GM19099 (cell line): Measurements from ENCODE around the gene PPA1.

Source experiments
- POLR2A ChIP-seq: IDR thresholded peaks from 3 replicates; pipeline ENCODE4 v1.6.1; 2011; ENCODE audit warnings: low read depth; ENCODE audit not compliant: insufficient read length; ENCODE audit errors: extremely low read depth

The PPA1 gene

DNA sequence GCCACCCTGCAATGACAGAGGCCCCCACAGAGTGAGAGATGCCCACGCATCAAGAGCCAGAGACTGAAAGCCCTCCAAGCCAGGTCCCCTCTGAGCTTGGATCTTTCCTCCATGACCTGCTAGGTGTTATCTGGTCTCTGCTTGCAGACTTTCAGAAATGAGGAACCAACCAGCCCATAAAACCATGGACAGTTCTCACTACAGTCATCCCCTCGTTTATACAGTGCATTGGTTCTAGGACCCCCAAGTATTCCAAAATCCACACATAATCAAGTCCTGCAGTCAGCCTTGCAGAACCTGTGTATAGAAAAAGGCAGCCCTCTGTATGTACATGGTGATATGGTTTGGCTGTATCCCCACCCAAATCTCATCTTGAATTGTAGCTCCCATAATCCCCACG is 27.5 kb upstream of the PPA1 start:
- TF ChIP-seq POLR2A, result no peak

DNA sequence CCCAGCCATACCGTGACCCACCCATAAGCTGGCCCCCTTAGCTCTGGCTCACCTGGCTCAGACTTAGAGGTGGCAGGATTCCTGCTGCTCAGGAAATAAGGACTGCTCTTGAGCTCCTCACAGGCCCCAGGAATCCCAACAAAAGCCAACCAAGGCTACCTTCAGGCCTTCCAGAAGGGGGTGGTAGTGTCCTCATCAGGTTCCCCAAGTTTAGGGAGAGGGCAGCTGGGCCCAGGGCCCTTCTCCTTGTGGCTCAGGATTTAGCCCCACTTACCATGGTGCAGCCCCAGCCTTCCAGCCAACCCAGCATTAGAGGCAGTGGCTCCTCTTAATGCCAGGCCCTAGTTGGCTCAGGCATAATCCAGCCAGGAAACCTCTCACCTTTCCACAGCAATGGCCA is 27.0 kb upstream of the PPA1 start:
- TF ChIP-seq POLR2A, result no peak

DNA sequence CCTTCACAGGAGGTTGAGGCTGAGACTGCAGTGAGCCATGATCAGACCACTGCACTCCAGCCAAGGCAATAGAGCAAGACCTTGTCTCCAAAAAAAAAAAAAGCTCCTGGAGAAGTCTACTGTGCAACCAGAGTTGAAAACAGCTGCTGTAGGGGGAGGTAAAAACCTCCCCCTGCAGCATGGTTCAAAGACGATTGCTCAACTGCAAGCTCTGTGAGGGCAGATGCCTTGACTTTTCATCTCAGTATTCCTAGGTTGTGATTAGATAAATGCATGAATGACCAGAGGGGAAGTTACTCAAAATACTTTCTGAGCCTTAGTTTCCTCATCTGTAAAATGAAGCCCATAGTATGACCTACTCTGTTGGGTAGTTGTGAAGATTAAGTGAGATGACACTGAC is 25.0 kb upstream of the PPA1 start:
- no peak for TF ChIP-seq POLR2A

DNA sequence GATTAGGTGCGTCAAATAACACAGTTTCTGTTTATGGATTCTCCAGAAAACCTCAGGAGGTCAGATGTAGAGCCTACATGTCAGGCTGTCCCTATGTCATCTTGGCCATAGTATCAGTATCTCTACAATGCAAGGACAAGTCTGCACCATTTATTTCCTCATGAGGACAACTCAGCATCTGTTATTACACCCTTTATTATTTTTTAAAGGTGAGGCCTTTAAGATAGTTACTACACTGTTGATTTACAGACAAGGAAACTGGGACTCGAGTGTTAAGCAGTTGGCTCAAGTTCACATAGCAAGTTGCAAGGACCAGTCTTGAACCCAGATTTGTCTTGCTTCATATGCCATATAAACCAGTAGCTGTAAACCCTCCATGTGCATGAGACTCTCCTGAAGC is 23.2 kb upstream of the PPA1 start:
- TF ChIP-seq POLR2A, result no peak

DNA sequence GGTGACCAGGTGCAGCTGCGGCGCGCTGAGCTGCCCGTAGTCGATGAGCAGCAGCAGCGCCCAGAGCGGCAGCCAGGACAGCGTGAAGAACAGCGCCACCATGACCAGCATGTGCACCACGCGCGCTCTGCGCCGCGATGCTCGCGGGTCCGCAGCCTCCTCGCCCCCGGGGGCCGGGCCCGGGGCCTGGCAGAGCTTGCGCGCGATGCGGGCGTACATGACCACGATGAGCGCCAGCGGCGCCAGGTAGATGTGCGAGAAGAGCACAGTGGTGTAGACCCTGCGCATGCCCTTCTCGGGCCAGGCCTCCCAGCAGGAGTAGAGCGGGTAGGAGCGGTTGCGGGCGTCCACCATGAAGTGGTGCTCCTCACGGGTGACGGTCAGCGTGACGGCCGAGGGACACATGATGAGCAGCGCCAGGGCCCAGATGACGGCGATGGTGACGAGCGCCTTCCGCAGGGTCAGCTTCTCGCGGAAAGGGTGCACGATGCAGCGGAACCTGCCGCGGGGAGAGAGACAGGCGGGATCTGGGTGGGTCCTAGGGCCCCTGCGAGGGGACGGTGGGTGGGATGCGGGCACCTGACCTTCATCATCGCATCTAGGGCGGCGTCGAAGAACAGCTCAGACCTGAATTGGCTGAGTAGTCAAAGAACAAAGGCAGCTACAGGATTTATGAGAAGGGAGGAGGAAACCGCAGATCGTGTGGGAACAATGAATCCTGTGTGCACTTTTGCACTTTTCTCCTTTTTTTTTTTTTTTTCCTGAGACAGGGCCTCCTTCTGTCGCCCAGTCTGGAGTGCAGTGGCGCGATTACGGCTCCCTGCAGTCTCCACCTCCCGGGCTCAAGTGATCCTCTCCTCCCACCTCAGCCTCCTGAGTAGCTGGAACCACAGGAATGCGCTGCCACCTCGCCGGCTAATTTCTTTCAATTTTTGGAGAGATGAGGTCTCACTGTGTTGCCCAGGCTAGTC is 22.4 kb upstream of the PPA1 start:
- no peak for TF ChIP-seq POLR2A

DNA sequence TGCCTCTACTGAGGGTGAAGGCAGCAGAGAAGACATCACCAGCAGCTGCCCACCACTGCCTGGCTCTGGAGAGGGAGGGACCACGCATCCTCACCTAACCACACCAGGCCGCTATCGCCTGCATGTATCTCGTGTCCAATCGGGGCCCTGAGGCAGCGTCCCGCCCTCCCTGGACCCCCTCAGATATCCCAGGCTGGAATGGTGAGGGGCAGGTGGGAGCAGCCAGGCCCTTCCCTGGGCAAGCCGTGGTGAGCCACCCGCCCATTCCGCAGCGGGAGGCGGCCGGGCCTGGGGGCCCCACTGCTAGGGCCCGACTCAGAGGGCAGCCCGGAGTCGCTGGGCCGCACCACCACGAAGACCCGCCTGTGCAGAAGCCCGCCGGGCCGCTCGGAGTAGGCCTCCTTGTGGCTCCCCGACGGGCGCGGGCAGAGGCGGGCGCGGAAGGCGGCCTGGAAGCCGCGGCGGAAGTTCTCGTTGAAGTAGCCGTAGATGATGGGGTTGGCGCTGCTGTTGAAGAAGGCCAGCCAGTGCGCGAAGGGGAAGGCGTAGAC is 21.6 kb upstream of the PPA1 start:
- no peak for TF ChIP-seq POLR2A

DNA sequence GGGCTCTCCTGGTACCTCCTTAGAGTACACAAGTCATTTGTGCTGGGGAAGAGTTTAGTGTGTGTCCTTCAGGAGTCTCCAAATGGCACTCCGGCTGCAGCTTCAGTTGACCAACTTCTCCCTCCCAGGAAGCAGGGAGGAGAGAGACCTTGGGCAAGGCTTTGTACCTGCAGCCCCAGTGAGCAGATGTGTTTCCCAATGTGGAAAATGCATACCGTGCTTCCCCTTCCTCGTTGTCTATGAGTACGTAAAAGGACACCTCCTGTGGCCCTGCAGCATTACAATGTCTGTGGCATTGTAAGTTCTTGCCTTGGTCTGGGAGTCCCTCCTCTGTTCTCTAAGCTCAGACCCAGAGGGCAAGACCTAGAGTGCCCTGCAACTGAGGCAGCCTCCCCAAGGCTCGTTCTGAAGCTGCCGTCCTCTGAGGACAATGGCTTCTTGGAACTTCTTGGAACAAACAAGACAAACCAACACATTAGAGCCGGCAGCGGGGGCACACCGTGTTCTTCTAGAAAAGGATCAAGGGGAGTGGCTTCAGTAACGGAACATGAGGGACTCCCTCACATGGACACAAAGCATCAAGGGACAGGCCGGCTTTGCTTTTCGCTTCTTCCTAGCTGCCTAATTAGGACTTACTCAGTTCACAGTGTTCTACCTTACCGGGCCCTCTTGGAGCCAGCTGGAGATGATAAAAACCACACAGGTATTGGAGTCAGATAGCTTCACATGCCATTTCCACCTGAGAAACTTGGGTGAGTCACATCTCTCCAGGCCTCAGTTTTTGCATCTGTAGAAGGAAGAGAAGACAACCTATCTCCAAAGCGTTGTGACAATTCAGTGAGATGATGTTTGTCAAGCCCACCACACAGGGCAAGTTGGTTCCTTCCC is 20.9 kb upstream of the PPA1 start:
- no peak for TF ChIP-seq POLR2A

DNA sequence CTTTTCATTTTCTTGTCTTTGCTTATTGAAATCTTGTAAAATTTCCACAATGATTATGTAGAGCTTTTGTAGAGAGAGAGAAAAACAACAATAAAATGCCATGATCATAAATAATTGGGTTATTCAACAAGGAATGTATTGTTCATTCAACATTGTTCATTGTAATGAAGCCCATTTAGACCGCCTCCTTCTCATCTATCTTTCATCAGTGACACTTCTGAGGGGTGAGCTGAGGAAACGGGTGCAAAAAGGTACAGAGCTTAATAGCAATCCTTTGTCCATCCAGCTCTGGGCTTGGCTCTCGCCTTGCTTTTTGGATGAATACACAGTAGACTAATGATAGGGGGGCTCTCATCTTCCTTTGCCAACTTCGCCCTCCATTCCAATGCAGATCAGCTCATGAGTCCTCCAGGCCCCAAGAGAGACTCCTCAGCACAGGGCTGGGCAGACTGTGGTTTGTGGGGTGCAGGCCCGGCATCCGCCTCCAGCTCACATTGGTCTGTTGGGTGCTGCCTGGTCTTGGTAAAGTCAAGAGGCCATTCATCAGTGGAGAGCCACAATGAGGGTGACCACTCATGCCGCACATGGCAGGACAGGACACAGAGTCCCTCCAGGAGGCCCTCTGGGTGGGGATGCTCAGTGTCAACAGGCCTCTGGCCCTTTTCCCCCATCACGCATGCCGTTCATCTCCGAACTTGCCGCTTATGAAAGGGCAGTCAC is 17.9 kb upstream of the PPA1 start:
- no peak for TF ChIP-seq POLR2A

DNA sequence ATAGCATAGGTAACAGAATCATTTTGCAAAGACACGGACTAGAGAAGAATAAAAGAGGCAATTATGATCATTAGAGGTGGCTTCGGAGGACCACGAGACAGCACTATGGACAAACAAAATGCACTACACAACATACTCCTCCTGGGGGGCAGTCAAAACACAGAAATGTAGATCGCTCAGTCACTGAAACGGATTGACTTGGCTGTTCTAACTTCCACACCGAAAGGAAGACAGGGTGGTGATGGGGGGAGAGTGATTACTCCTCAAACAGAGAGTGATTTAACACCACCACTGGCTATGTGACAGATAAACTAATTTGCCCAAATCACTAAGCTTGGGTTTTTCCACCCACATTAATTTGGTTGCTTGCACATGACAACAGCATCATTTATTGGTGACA is 14.1 kb upstream of the PPA1 start:
- no peak for TF ChIP-seq POLR2A

DNA sequence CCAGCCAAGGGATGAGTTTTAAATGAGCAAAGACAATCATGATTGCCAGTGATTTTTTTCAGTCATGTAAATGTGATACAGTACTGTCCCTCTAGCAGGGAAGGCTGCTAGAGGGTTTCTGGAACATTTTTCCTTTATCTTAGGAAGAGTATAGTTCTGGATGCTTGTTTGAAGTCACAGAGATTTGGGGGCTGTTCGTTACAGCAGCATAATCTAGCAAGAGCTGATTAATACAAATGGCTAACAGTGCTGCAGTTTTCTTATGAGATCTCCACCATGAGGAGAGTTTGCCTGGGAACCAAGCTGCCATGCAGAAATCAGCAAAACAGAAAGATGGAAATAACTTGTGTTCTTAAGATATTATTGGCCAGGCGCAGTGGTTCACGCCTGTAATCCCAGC is 7.9 kb upstream of the PPA1 start:
- no peak for TF ChIP-seq POLR2A

DNA sequence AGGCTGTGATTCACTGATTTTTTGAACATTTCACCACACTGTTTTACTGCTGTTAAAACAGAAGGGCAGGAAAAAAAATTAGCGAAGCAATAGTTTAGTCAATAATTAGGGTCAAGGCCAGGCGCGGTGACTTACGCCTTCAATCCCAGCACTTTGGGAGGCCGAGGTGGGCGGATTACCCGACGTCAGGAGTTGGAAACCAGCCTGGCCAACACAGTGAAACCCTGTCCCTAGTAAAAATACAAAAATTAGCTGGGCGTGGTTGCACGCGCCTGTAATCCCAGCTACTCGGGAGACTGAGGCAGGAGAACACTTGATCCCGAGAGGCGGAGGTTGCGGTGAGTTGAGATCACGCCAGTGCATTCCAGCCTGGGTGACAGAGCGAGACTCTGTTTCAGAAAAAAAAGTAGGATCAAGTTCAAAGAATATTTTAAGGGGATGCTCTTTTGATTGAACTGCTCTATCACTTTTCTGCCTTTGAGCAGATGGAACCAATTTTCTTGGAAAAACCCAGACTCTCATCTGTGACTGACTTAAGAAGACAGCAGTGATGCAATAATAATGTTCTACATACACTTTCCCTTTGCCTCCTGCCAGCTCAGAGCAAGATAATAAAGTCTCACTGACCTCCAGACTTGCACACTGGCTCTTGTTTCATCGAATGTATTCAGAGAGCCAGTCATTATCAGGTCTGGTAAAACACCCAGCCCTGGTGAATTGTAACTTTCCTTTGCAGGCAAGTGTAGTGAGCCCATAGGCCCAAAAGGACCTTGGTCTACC is 1.6 kb upstream of the PPA1 start:
- TF ChIP-seq POLR2A, result no peak

DNA sequence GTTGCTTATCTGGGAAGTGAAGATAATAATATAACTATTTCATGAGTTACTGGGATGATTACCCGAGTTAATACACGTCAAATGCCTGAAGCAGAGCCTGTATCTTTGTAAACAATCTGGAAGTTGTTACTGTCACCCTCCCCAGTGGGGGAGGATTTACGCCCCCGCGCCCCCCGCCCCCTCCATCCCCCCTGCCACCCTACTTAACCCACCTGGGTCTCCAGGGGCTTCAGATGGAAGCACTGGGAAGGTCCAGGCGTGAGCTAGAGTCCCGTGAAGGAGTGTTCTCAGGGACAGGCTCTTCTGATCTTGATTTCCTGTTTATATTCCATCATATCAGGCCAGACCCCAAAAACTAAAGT is 691 bp upstream of the PPA1 start:
- no peak for TF ChIP-seq POLR2A

DNA sequence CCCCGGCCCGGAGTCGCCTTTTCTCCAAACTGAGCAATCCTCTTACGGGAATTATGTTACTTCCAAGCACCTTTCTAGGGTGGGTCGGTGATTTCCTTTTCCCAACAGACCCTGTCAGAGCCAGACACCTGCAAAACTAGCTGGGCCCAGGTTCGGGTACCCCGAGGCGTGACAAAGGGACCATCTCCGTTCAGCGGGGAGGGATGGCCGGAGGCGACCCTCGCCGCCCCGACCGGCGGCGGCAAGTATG is 445 bp downstream of the PPA1 start:
- TF ChIP-seq POLR2A, result no peak

DNA sequence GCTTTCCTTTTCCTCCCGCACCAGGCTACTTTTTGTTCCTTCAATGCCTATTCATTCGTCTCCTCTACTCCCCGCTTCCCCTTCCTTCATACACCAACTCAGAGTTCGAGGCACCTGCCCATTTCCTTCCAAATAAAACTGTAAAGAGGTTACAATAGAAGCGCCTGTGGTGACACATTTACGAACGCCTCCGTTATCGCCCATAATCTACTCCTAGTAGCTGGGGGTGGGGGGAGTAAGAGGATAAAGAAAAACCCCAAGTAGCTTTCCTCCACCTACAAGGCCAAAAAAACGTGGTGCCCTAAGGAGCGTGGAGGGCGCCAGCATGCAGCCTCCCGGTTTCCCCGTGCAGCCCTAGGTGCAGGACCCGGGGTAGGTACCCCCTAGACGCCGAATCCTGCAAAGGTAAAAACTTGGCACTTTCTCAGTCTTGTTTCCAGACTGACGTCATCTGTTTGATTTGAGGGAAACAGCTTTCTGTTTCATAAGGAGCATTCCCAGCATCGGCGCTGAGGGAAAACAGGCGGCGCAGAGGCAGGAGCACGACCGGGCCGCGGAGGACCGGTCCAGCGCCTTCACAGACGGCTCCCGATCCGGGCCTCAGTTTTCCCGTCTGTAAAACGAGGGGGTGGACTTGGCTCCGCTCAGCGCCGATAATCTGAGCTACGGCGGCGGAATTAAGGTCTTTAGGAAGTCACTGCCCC is 922 bp downstream of the PPA1 start:
- no peak for TF ChIP-seq POLR2A
